M059J (cell line): Measurements from ENCODE around the gene SPACA4. TPM values are rescaled to one million over a fixed set of nuclear protein-coding genes. Genes with fewer than 3 reads are reported as not detected.

Experiments
- DNase-seq: peaks from one replicate; pipeline ENCODE4 v3.0.0-alpha.2; 2012; ENCODE audit warnings: low read depth
- total RNA-seq: library from RNA; depleted of rRNA; stranded (reverse); fragments of >200 nt; shearing (Covaris generic); gene quantifications from 2 replicates; pipeline ENCODE4 v1.2.3, GENCODE V29; 2014

Gene SPACA4
- total RNA-seq, 1 experiment from 2014 or later: not detected

GRCh38 chr19:48596679-48597465, 9.7 kb upstream of the SPACA4 start:
- DNase-seq: peak; percentile 36

GRCh38 chr19:48598996-48599700, 7.4 kb upstream of the SPACA4 start:
- no peak for DNase-seq

- DNase-seq: no peak
These were observed 5.7 kb upstream of the SPACA4 start for GRCh38 chr19:48600679-48601417.

DNA sequence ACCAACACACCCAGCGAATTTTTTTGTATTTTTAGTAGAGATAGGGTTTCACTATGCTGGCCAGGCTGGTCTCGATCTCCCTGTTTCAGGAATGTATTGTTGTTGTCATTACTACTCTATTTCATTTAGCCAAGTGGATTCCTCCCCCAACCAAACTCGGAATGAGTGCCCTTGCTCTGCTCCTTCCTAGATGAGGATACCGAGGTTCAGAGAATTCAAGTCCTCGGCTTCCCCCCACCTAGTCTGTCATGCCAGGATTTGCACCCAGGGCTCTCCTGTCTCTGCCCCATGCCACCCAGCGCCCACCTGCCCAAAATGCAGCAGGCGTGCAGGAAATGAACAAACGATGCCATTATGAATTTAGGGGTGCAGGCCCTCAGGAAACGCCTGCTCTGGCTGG, 3.5 kb upstream of the SPACA4 start:
- no peak for DNase-seq

DNA sequence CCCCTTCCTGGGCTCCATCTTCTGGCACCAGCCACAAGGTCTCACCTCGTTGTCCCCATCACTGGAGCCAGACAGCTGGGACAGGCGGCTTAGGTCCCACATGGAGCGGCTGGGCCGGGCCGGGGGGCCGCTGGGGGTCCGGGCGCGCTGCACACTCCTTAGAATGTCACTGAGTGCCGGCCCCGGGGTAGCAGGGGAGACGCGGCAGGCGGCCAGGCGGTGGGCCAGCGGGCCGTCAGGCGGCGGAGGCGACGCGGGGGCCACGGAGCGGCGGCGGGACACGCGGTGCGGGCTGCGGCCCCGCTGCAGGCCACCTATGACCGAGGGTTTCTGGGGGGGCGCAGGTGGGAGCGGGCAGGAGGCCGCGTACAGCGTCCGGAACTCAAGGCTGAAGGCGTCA, 3.1 kb upstream of the SPACA4 start:
- no peak for DNase-seq

DNA sequence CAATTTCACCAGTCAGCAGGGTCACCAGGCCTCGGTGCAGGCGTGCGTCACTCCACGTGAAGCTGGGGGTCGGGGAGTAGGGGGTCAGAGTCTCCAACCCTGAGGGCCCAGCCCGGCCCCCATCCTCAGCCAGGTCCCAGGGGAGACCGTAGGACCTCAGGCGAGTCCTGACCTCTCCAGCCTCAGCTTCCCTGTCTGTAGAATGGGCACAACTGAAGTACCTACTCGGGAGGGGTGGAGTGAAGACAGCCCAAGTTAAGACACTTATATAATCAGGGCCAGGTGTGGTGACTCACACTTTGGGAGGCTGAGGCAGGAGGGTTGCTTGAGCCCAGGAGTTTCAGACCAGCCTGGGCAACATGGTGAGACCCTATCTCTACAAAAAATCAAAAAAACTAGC, 2.7 kb upstream of the SPACA4 start:
- DNase-seq: no peak

- no peak for DNase-seq
These were observed 815 bp downstream of the SPACA4 start for GRCh38 chr19:48607359-48607755.

- DNase-seq: peak; percentile 59
These were observed 2.3 kb downstream of the SPACA4 start for GRCh38 chr19:48608798-48609263.

DNA sequence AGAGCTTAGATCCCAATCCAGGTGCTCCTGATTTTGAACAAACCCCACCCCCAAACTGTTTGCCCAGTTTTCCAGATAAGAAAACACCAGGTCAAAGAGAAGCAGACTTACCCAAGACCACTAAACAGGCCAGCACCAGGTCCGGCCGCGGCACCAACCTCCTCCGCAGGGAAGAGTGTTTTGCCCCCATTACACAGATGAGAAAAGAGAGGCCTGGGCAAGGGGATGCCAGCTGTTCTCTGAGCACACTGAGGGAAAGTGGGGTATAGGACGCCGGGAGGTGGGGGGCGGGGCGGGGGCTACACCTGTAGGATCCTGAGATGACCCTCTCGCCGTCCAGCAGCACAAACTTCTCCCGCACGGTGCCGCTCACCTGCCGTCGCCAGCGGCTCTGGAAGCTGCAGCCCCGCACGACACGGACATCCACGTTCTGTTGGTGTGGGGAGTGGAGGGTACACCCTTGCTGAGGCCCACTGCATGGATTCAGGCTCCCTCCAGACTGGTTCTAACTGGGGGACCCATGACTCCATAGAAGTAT, 3.1 kb downstream of the SPACA4 start:
- DNase-seq: no peak

DNA sequence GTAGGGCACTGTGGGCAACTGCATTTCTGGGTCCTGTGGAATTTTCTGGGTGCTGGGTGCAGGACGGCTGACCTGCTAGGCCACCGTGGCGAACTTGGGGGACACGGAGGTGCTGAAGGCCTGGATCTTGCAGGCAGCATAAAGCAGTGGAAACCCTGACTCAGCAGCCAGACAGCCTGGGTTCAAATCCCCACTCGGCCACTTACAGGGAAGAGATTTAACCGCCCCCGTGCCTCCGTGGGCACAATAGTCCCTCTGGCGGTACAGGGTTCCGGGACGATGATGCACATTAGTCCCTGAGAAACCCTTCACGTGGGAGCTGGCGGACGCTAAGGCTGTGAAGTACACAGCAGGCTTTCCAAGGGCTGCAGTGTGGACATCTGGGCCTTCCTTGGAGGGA, 5.3 kb downstream of the SPACA4 start:
- DNase-seq: no peak

DNA sequence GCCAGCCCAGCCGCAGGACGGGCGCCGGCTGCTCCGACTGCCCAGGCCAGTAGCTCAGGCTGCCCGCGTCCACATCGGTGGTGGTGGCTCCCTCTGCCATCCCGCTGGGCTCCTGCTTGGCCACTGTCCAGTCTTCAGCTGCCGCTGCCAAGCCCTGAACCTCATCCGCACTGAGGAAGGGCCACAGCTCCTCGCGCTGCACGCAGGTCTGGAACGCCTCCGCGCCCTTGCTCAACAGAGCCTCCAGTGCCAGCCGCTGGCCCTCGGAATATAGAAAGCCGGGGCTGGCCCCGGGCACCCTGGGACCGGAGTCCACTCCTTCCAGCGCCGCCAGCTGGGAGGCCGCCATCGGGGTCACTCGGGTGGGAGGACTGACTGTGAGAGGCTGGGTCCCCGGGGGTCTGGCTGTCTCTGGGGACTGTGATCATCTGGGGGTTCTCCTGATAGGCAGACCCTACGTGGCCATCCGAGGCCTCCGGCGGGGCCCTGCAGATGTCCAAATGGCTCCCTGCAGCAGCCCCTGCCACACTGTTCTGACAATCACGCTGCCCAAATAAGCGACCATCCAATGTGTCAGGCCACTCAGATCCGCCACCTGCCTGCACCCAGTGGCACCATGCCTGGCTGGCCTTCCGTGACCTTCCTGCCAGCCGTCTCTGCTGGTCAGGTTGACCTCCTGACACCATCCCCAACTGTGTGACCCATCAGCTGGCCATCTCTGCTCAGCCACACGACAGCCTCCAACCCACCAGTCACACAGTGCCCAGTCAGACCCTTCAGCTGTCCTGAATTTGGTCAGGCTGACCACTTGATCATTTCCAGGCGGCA, 6.7 kb downstream of the SPACA4 start:
- peak; percentile 59 for DNase-seq

- no peak for DNase-seq
These were observed 7.4 kb downstream of the SPACA4 start for GRCh38 chr19:48613852-48614435.

GRCh38 chr19:48614436-48615230, 8.1 kb downstream of the SPACA4 start, which contains the start of gene FAM83E:
FAM83E (minus strand) TSS chr19:48615076; CDS start chr19:48613372, 1,704 bp downstream.
- no peak for DNase-seq

DNA sequence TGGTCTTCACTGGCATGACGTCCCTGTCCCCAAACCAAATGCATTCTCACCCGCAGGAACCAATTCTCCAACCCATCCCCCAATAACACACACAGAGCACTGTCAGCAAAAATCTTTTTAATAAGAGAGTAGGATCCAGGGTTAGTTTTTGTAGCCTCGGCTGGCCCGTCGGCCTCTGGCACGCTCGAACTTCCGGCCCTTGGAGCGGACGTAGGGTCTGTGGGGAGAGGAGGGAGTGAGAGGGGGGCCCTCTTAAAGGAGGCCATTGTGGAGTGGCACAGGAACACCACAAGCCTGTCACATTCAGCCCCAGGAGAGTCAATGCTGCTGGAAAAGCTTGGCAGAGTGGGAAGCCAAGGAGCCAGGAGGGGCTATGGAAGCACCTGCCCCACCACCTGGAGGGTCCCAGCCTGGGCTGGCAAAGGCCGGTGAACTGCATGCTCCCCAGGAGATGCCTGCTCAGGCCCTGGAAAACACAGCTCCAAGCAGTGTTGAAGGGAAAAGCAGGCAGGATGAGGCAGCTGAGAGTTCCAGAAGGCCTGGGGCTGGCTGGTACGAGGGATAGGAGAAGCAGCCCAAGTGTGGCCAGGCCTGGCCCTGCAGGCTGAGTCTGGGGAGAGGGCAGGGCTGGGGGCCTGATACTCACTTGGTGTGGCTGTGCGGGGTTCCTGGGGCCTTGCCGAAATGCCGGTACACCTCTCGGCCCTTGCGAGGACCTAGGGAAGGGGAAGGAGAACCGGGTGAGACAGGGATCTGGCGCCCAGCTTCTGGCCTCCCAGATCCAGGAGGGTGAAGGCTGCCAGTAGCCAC, 8.9 kb downstream of the SPACA4 start:
- DNase-seq: no peak

GRCh38 chr19:48616041-48616436, 9.5 kb downstream of the SPACA4 start:
- DNase-seq: no peak

- DNase-seq: no peak
These were observed 10.0 kb downstream of the SPACA4 start for GRCh38 chr19:48616491-48617056.

DNA sequence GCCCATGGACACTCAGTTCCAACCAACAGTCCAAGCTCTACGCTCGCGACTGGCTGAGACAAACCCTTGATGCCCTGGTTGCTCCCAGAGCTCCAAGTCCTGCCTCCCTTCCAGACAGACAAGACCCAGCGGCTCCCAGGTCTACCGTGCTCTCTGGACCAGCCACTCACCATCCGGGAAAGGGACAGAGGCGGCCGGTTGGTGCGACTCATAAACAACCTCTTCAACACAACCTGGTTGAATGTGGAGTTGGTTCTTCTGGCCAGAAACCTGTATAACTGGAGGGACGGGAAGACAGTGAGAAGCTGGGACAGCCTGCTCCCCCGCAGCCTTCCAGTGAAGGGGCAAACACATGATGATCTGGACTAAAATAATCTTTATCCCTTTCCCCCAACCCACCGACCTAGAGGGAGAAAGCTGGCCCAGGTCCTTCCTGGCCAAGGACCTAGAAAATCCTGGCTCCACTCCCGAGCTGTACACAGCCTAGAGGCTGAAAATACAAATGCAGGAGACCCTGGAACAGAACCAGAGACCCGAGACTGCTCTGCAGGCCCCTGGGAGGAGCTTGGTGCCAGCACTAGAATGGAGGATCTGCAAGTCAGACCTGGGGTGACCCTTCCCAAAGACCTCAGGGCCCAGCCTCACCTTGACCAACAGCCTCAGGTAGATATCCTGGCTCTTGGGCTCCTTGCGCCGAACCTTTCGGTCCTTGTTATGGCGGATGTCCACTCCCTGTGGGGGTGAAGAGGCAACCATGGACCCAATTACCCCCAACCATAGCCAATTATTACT, 10.8 kb downstream of the SPACA4 start:
- DNase-seq: no peak
